B cell (primary cell): ENCODE results near the gene GLRX.

Experiments
- EZH2 ChIP-seq: IDR thresholded peaks from 2 replicates; pipeline ENCODE4 v1.6.1; 2012; ENCODE audit warnings: borderline replicate concordance, low read depth, mild to moderate bottlenecking, moderate library complexity, low read length; ENCODE audit not compliant: insufficient read depth, poor library complexity, severe bottlenecking
- TF ChIP-seq, protein P1 (sequence below): fragments of 200-600 bp; IDR thresholded peaks from one replicate; pipeline ENCODE4 v1.8.0; 2022; ENCODE audit warnings: antibody characterized with exemption, mild to moderate bottlenecking

DNA sequence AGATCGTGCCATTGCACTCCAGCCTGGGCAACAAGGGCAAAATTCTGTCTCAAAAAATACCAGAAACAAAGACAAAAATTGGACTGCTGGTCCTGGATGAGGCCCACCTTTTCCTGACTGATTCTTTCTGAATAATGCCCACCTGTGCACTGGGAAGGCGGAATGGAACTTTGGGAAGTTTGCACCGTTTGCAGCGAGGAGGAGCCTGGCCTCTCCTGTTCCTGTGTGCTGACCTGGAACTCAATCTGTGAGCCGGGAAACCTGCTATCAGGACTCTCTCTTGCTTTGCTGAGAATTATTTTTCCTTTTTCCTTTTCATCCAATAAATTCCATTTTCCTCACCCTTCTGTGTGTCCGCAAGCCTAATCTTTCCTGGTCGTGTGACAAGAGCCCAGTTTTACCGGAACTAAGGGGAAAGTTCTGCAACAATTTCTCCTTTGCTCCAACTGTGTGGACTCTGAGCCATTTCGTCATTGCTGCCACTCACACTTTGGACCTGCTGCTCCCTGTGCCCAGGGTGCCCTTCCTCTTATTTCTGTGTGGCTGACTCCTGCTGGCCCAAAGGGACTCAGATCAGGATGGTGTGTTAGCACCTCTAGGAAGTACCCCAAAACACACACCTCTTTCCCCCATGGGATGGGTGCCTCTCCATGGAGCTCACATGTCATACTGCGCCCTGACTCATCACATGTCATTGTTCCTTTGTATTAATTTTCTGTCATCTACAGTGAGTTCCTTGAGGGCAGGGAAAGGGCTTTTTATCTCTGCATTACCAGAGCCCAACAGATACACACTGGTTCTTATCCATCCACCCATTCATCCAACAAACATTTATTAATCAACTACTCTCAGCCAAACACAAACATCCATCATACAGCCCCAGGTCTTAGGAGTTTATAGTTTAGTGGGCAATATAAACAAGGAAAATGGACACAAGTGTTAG is 4.7 kb upstream of the GLRX start:
- TF ChIP-seq, protein P1, sequence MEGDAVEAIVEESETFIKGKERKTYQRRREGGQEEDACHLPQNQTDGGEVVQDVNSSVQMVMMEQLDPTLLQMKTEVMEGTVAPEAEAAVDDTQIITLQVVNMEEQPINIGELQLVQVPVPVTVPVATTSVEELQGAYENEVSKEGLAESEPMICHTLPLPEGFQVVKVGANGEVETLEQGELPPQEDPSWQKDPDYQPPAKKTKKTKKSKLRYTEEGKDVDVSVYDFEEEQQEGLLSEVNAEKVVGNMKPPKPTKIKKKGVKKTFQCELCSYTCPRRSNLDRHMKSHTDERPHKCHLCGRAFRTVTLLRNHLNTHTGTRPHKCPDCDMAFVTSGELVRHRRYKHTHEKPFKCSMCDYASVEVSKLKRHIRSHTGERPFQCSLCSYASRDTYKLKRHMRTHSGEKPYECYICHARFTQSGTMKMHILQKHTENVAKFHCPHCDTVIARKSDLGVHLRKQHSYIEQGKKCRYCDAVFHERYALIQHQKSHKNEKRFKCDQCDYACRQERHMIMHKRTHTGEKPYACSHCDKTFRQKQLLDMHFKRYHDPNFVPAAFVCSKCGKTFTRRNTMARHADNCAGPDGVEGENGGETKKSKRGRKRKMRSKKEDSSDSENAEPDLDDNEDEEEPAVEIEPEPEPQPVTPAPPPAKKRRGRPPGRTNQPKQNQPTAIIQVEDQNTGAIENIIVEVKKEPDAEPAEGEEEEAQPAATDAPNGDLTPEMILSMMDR, result no peak
- no peak for TF ChIP-seq EZH2
